PC-3 (cell line): ENCODE results near the gene PSMB7. TPM values are rescaled to one million over a fixed set of nuclear protein-coding genes. Genes with fewer than 3 reads are reported as not detected.

Experiments
- ATAC-seq: fragments of 200-7000 bp; cut with Tn5 transposase; 2 replicates; pipeline ENCODE4 v1.9.1; 2020; ENCODE audit warnings: mild to moderate bottlenecking, moderate library complexity
- BruUV-seq: library from RNA; stranded (reverse); fragments of 400-500 nt; replicated peaks from 2 replicates; lab custom pipeline; 2021; lab: Mats Ljungman, UMichigan
- CTCF ChIA-PET: fragments of 300-600 bp; sonication (Branson Sonifier 250); formaldehyde crosslinking; loops from one replicate; lab custom pipeline; 2022; ENCODE audit warnings: antibody characterized with exemption; lab: Charles Lee
- POLR2A ChIA-PET: fragments of 300-600 bp; sonication (Branson Sonifier 250); formaldehyde crosslinking; loops from one replicate; lab custom pipeline; 2022; ENCODE audit warnings: antibody characterized with exemption; ENCODE audit not compliant: unreplicated experiment; lab: Charles Lee
- DNase-seq: peaks from one replicate; pipeline ENCODE4 v3.0.0-alpha.2; 2015
- H2AFZ ChIP-seq: fragments of 300-600 bp; sonication (generic); 2 replicates; pipeline ENCODE4 v1.6.0; 2016; ENCODE audit warnings: antibody characterized with exemption, low read length
- H3F3A ChIP-seq: fragments of 300-600 bp; sonication (generic); one replicate; pipeline ENCODE4 v1.6.0; 2017; ENCODE audit warnings: antibody characterized with exemption, low read length, control low read depth, mild to moderate bottlenecking; ENCODE audit not compliant: unreplicated experiment
- H3K27ac ChIP-seq: fragments of 300-600 bp; sonication (generic); 2 replicates; pipeline ENCODE4 v1.5.1; 2016; ENCODE audit warnings: mild to moderate bottlenecking, low read length
- H3K27me3 ChIP-seq: fragments of 300-600 bp; sonication (generic); 2 replicates; pipeline ENCODE4 v1.6.1; 2016; ENCODE audit warnings: low read length, mixed read lengths
- H3K36me3 ChIP-seq: fragments of 300-600 bp; sonication (generic); 2 replicates; pipeline ENCODE4 v1.6.1; 2016; ENCODE audit warnings: low read depth, mixed run types, low read length, mixed read lengths
- H3K4me1 ChIP-seq: fragments of 300-600 bp; sonication (generic); 2 replicates; pipeline ENCODE4 v1.5.1; 2016; ENCODE audit warnings: low read length; ENCODE audit not compliant: insufficient read depth
- H3K4me2 ChIP-seq: fragments of 300-600 bp; sonication (generic); 2 replicates; pipeline ENCODE4 v1.6.0; 2016; ENCODE audit warnings: low read length
- H3K4me3 ChIP-seq: fragments of 300-600 bp; sonication (generic); 2 replicates; pipeline ENCODE4 v1.5.1; 2016; ENCODE audit warnings: mild to moderate bottlenecking, low read length, mixed read lengths
- H3K79me2 ChIP-seq: fragments of 300-600 bp; sonication (generic); 2 replicates; pipeline ENCODE4 v1.6.1; 2017; ENCODE audit warnings: low read length, mixed read lengths
- H3K9ac ChIP-seq: fragments of 300-600 bp; sonication (generic); 2 replicates; pipeline ENCODE4 v1.6.0; 2016; ENCODE audit warnings: mild to moderate bottlenecking, low read length
- H3K9me2 ChIP-seq: fragments of 300-600 bp; sonication (generic); replicated peaks from 2 replicates; pipeline ENCODE4 v1.6.1; 2016; ENCODE audit warnings: mixed run types, low read length, mixed read lengths
- H3K9me3 ChIP-seq: fragments of 300-600 bp; sonication (generic); 2 replicates; pipeline ENCODE4 v1.6.1; 2016; ENCODE audit warnings: low read length, mixed read lengths
- H4K20me1 ChIP-seq: fragments of 300-600 bp; sonication (generic); 2 replicates; pipeline ENCODE4 v1.6.1; 2016; ENCODE audit warnings: low read length, mixed read lengths
- CTCF ChIP-seq: fragments of 300-600 bp; sonication (generic); conservative IDR thresholded peaks from 2 replicates; pipeline ENCODE4 v1.5.1; 2017; ENCODE audit warnings: antibody characterized with exemption, low read depth, mild to moderate bottlenecking, low read length
- EZH2 ChIP-seq: fragments of 300-600 bp; sonication (generic); IDR thresholded peaks from one replicate; pipeline ENCODE4 v1.6.1; 2017; ENCODE audit warnings: antibody characterized with exemption, mild to moderate bottlenecking, low read length; ENCODE audit not compliant: unreplicated experiment
- EZH2phosphoT487 ChIP-seq: fragments of 300-600 bp; sonication (generic); IDR thresholded peaks from 2 replicates; pipeline ENCODE4 v1.6.1; 2018; ENCODE audit warnings: mild to moderate bottlenecking, antibody characterized with exemption, low read length, borderline replicate concordance
- intact Hi-C: fragments of 100-400 bp; cut with micrococcal nuclease; formaldehyde crosslinking; loops from 2 replicates; pipeline ENCODE4 v1.9.0; 2023
- total RNA-seq: library from RNA; depleted of rRNA; stranded (reverse); fragments of >200 nt; gene quantifications from 2 replicates; pipeline ENCODE4 v1.2.3, GENCODE V29; 2014

Gene PSMB7
- total RNA-seq, 1 experiment from 2014 or later, result 372 TPM

GRCh38 chr9:124348831-124349230 is 66.4 kb downstream of the PSMB7 start:
- no peaks in the 10 kb centered on the region for H3K9me3 ChIP-seq
- no peak overlapping the region for H2AFZ ChIP-seq
- POLR2A ChIA-PET, result no interaction called here
- no peaks in the 10 kb centered on the region for H3K9me2 ChIP-seq
- H3F3A ChIP-seq, result no peaks in the 10 kb centered on the region
- no peaks in the 10 kb centered on the region for H3K4me1 ChIP-seq
- H3K27ac ChIP-seq, result no peak overlapping the region
- no peak overlapping the region for H3K4me3 ChIP-seq
- no peak overlapping the region for H3K9ac ChIP-seq
- H3K27me3 ChIP-seq, result no peaks in the 10 kb centered on the region
- no TSS peak for BruUV-seq
- peaks cover 33% of the 10 kb centered on the region; the same call in 1 of the 2 replicates for H3K36me3 ChIP-seq
- intact Hi-C loops, result no loop called here
- no peak for TF ChIP-seq CTCF
- TF ChIP-seq EZH2, result no peak
- no peak for TF ChIP-seq EZH2phosphoT487
- DNase-seq (no peak), ATAC-seq (no peak)
- H3K79me2 ChIP-seq, result no peaks in the 10 kb centered on the region
- H4K20me1 ChIP-seq, result no peaks in the 10 kb centered on the region
- H3K4me2 ChIP-seq, result no peak overlapping the region
- CTCF ChIA-PET, result no interaction called here

- H3K4me1 ChIP-seq, result peaks cover 2% of the 10 kb centered on the region
- intact Hi-C loops, result no loop called here
- no peak overlapping the region for H3K4me3 ChIP-seq
- H3F3A ChIP-seq, result no peaks in the 10 kb centered on the region
- no peaks in the 10 kb centered on the region for H3K9me3 ChIP-seq
- no TSS peak for BruUV-seq
- no peak for DNase-seq
- POLR2A ChIA-PET, result no interaction called here
- no peak overlapping the region for H3K9ac ChIP-seq
- no peaks in the 10 kb centered on the region for H4K20me1 ChIP-seq
- CTCF ChIA-PET, result no interaction called here
- TF ChIP-seq EZH2phosphoT487, result no peak
- TF ChIP-seq EZH2, result no peak
- no peak for TF ChIP-seq CTCF
- no peak overlapping the region for H3K27ac ChIP-seq
- H3K36me3 ChIP-seq, result peaks cover 31% of the 10 kb centered on the region; the same call in 1 of the 2 replicates
- H2AFZ ChIP-seq, result no peak overlapping the region
- H3K9me2 ChIP-seq, result no peaks in the 10 kb centered on the region
- H3K27me3 ChIP-seq, result no peaks in the 10 kb centered on the region
- no peak overlapping the region for H3K4me2 ChIP-seq
- no peak for ATAC-seq
- no peaks in the 10 kb centered on the region for H3K79me2 ChIP-seq
Observed at GRCh38 chr9:124348363-124348762, 66.9 kb downstream of the PSMB7 start.

- Histone ChIP-seq H3K4me3 (no peak overlapping the region), H3K79me2 (no peaks in the 10 kb centered on the region), H4K20me1 (no peaks in the 10 kb centered on the region), H3F3A (no peaks in the 10 kb centered on the region), H3K4me2 (no peak overlapping the region), H3K27ac (no peak overlapping the region), H3K4me1 (peaks cover 6% of the 10 kb centered on the region), H3K9me2 (no peaks in the 10 kb centered on the region), H2AFZ (no peak overlapping the region), H3K9me3 (no peaks in the 10 kb centered on the region), H3K27me3 (no peaks in the 10 kb centered on the region), H3K9ac (no peak overlapping the region), H3K36me3 (peaks cover 27% of the 10 kb centered on the region; the same call in 1 of the 2 replicates)
- POLR2A ChIA-PET, result no interaction called here
- CTCF ChIA-PET, result no interaction called here
- ATAC-seq, result no peak
- no TSS peak for BruUV-seq
- no peak for DNase-seq
- intact Hi-C loops, result no loop called here
- TF ChIP-seq CTCF (no peak), EZH2phosphoT487 (no peak), EZH2 (no peak)
Observed at GRCh38 chr9:124347968-124348358, 67.3 kb downstream of the PSMB7 start.
